Stimulated activated CD4-positive, alpha-beta T cell treated with anti-CD3 and anti-CD28 coated beads, Interleukin-12 subunit alpha, Interleukin-12 subunit beta, amount 100 ng/mL, for 48 hours (primary cell): ENCODE results near the gene ATP8B2.
A peak's percentile ranks its signal among the peaks of the same experiment; 100 is the strongest.
"Not testable (repeated sequence)": the region's sequence is repeated elsewhere in the genome, so short reads cannot be mapped to it uniquely, and the experiment has no call there.

Experiments
- DNase-seq, 3 donors: peaks; one replicate each; pipeline ENCODE4 v3.0.0-alpha.2; 2020; ENCODE audit warnings: low read depth in 2 of 3, low spot score in 1 of 3

ATP8B2 gene

DNA sequence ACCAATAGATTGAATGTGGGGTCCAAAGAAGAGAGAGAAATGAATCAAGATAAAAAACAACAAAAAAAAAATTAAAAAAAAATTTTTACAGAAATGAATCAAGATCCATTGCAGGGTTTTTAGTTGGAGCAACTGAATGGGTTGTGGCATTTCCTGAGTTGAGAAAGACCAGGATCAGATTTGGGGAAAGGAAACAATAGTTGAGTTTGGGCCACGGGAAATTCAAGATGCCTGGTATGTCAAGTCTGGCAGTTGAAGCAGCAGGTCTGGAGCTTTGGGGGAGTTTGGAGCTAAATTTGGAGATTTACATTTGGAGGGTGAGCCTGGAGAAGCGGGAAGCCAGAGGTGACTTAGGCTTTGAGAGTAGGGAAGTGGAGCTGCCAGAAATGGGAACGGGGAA, 22.6 kb downstream of the ATP8B2 start:
- DNase-seq, result no peak

DNA sequence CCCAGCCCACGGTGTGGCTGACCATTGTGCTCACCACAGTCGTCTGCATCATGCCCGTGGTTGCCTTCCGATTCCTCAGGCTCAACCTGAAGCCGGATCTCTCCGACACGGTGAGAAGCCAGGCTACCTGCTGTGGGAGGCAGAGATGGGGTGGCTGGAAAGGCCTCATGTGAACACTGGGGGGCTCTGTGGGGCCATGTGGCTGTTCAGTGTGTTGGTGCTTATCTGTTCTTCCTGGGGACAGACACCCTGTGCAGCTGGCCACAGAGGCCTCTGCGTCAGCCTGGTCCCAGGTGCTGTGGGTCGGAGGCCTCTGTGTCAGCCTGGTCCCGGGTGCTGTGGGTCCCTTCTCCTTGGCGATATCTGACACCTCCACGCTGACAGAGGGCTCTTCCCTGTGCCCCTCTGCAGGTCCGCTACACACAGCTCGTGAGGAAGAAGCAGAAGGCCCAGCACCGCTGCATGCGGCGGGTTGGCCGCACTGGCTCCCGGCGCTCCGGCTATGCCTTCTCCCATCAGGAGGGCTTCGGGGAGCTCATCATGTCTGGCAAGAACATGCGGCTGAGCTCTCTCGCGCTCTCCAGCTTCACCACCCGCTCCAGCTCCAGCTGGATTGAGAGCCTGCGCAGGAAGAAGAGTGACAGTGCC, 23.2 kb downstream of the ATP8B2 start:
- DNase-seq, result no peak

DNA sequence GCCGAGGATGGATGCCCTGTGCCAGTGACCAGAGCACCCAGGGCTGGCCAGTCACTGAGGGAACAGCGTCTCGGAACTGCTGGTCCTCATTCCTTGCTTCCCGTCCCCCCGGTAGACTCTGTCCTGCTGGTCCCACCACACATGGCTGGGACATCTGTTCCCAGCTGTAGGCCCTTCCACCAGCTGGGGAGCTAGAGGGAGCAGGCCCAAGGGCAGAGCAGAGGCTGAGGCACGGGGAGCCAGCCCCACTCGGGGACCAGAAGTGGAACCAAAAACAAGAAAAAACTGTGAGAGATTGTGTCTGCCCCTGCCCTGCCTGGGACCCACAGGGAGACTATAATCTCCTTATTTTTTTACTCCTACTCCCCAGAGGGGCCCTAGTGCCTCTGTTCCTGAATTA, 23.8 kb downstream of the ATP8B2 start:
- DNase-seq, result no peak

DNA sequence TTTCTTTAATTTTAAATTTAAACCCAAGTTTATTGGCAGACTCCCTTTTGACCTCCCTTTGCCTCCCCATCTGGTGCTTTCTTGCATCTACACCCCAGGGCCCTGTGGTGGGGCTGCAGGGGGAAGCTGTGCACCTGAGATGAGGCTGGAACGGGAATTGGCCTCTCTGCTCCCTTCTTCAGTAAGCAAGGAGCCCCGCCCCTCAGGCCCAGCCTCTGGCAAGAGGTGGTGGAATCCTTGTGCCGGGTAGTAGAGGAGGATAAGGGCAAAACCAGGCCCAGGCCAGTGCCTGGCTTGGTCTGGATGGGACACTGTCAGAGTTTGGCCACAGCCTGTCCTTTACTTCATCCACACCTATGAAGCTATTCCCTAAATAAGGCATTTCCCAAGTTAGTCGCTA, 25.1 kb downstream of the ATP8B2 start:
- DNase-seq, result no peak

DNA sequence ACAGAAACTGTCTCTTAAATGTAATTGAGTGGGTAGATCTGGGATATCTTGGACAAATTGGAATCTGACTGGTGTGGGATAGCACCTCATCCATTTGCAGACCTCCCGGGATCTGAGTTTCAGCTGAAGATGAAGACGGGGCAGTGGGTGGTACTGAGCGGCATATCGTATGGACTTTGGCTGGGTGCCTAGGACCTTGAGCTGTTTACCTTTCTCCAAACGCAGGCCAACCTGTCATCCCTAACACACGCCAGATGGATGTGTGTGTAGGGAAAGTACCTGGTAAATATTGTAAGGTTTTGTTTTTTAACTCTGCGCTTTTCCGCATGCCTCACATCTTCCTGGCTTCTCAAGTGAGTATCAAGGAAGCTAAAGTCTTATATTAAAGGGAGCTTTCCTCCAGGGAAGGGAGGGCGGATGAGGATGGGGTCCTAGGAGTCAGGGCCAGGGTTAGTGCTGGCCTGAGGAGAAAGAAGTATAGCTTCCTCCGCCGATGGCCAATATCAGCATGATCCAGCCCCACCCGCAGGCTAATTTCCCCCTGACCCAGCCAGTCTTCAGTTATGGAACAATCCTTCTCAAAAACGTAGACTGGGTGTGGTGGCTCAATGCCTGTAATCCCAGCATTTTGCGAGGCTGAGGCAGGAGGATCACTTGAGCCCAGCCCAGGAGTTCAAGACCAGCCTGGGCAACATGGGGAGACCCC, 26.2 kb downstream of the ATP8B2 start:
- DNase-seq, result no peak

DNA sequence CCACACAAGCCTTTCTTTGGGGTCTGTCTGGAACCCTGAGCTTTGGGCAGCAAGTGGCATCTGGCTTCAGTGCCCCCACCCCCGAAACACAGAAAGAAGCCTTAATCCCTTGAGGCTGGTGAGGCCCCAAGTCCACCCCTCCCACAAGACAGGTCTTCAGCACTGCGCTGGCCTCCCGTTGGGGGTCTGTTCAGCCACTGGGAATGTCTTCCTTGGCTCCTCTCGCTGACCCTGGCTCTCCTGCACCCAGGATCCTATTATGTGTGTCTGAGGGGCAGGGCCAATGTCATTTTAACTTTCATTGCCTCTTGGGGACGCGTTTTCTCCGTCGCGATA, 26.9 kb downstream of the ATP8B2 start:
- DNase-seq, result no peak

DNA sequence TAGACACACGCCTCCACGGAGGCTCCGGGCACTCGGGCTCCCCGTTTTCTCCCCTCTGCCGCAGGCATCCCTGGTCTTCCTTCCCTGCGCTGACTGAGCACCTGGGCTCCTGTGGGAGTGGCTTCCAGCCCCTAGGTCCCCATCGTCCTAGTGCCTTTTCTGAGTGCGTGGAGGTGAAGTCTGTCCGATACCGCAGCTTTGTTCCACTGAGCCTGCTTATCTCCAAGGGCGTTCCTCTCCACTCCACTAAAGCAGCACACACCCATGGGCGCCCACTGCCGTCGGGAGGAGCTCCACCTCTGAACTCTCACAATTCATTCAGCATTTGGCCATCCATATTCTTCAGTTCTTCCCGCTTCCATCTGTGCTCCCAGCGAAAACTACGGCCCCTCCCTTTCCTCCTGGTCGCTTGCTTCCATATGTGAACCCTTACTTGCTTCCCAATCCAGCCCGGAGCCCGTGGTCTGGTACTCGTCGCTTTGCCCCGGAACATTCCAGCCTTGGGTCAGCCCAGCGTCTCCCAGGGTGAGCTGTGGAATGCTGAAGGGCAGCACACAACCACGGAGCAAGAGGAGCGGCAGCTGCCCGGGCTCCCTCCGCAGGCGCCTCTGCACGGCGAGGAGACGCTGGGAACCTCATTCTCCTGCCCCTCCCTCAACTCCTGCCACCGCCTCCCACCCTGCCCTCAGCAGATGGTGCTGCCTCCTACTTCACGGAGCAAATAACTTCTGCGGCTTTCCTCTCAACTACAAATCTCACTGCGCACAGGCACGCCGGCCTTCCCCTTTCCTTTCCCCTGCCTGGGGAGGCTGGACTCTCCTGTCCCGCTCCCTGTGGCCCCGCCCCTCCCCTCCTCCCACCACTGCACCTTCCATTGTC, 27.5 kb downstream of the ATP8B2 start:
- peak in 1 of 3 donors; percentile 45 for DNase-seq

DNA sequence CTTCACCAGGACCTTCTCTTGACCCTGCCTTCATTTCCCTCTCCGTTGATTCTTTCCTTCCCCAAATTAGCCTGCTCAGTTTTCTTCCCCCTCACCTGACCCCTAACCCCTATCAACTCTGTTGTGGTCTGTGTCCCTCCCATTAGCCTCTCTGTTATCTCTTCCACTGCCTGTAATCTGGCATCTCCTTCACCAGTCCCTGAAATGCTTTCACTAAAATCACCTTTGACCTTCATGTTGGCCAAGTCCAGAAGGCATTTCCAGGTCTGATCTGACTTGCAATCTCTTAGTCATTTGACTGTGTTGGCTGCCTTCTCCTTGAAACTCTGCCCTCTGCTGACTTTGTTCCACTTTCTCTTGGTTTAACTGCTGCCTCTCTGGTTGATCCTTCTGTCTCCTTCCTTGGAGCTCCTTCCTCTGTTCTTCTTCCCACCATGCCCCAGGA, 28.2 kb downstream of the ATP8B2 start:
- DNase-seq, result no peak

DNA sequence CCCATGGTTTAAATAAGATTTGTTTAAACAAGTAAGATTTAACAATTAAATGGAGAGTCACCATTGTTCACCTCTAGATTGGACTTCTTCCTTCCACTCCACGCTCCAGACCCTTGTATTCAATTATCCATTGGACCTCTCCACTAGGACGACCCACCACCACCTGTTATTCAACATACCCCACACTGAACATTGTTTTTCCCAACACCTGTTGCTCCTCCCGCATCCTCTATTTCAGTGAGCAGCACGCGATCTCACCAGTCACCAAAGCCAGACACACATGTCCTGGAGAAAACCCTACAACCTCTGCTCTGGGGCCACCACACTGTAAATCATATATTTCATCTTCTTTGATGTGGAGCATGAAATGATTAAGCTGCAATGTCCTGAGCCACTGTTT, 28.6 kb downstream of the ATP8B2 start:
- DNase-seq, result no peak

DNA sequence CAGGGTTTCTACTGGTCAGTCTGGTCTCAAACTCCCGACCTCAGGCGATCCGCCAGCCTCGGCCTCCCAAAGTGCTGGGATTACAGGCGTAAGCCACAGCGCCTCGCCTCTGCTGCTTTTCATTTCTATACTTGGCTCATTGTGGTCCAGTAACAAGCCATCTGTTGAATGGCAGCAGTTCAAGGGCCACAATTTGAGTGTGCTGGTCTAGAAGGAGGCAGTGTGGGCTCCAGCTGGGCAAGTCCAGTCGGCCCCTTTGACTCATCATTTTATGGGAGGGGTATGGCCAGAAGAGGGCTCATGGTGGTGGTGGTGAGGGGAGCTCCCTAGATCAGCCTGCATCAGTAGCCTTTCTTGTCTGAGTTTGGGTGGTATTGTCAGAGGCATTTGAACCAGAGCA, 33.2 kb downstream of the ATP8B2 start:
- no peak for DNase-seq

DNA sequence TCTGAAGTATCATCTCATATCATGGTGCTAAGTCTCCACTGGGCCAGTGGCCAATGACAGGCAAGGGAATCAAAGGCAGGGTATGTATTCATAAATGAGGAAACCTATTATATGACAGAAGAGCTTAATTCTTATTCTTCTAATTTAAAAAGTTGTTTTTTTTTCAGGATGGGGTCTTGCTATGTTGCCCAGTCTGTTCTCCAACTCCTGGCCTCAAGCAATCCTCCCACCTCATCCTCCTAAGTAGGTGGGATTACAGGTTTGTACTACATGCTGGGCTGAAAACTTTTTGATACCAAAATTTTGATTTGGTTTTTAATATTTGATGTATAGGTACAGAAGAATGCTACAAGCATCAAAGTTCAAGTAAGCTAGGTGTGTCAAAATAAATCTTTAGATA, 35.0 kb downstream of the ATP8B2 start:
- no peak for DNase-seq

DNA sequence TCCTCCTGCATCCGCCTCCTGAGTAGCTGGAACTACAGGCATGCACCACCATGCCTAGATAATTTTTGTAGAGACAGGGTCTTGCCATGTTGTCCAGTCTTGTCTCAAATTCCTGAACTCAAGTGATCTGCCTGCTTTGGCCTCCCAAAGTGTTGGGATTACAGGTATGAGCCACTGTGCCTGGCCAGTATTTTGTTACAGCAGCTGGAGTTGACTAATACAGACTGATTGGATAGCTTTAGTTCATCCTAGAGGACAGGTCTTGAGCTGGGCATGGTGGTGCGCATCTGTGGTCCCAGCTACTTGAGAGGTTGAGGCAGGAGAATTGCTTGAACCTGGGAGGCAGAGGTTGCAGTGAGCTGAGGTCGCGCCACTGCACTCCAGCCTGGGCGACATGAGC, 35.6 kb downstream of the ATP8B2 start:
- DNase-seq, result not testable (repeated sequence)

DNA sequence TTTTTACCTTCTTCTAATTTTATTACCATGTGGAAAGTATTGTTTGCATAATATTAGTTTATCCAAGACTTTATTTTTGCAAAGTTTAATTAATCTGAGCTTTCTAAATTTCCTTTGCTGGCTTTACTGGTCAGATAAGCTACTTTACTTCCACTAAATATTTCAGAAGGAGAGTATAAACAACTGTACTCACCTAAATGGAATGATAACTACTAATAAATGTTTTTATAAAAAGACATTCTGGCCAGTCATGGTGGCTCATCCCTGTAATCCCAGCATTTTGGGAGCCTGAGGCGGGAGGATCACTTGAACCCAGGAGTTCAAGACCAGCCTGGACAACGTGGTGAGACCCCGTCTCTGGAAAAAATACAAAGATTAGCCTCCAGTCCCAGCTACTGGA, 36.0 kb downstream of the ATP8B2 start:
- DNase-seq, result no peak

DNA sequence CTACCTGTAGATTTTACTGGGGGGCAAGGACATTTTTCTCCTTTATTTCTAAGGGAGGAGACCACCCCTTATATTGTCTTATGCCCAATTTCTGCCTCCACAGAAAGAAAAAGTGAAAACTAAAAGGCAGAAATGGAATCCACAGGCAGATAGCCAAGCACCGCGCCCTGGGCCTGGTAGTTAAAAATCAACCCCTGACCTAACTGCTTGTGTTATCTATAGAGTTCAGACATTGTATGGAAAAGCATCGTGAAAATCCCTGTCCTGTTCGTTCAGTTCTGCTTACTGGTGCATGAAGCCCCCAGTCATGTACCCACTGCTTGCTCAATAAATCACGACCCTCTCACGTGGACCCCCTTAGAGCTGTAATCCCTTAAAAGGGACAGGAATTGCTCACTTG, 46.1 kb downstream of the ATP8B2 start:
- DNase-seq, result no peak

DNA sequence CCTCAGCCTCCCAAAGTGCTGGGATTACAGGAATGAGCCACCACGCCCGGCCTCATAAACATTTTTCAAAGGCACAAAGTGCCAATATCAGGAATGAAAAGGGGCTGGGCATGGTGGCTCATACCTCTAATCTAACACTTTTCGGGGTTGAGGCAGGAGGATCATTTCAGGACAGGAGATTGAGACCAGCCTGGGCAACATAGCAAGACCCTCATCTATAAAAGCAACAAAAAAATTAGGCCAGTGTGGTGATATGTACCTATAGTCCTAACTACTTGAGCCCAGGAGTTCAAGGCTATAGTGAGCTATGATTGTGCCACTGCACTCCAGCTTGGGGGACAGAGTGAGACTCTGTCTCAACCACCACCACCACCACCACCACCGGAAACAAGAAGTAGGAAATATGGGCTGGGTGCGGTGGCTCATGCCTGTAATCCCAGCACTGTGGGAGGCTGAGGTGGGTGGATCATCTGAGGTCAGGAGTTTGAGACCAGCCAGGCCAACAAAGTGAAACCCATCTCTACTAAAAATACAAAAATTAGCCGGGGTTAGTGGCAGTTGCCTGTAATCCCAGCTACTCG, 48.5 kb downstream of the ATP8B2 start:
- not testable (repeated sequence) for DNase-seq

DNA sequence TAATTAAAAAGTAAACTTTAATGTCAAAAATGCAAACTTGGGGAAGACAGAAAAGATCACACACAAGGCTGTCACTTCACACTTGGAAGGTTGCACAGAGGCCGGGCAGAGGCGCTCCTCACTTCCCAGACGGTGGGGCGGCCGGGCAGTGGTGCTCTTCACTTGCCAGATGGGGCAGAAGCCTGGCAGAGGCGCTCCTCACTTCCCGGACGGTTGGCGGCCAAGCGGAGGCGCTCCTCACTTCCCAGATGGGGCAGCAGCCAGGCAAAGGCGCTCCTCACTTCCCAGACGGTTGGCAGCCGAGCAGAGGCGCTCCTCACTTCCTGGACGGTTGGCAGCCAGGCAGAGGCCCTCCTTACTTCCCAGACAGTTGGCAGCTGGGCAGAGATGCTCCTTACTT, 54.0 kb downstream of the ATP8B2 start:
- DNase-seq, result no peak

DNA sequence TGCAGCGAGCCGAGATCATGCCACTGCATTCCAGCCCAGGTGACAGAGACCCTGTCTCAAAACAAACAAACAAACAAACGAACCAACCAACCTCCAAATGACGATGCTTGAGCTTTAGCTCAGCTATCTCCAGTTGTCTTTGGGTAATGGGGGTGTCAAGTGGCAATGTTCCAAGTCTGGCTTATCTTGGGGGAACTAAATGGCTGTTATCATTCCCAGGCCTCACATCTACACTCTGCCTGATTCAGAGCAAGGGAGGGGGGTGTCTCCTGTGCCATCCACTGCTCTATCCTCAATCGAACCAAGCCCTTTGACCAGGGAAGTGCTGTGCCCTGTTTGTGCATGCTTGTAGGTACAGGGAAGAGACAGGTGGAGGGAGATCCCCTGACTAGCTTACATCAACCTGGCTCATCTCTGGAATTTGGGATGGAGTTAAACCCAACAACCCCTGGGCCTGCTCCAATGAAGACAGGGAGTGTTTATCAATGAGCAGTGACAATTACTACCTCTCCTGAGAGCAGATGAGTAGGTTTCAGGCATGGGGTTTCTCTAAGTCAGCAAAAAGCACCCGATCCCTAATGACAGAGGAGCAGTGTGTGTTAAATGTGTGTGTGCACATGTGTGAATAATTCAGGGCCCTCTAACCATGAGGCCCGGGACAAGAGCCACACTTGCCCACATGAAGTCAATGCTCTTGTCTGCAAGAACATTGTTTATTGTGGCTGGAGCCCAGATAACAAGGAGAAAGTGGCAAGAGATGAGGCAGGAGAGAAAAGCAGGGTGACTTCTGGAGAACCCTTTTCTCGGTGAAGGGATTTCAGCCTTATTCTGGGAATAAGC, 59.5 kb downstream of the ATP8B2 start:
- no peak for DNase-seq

DNA sequence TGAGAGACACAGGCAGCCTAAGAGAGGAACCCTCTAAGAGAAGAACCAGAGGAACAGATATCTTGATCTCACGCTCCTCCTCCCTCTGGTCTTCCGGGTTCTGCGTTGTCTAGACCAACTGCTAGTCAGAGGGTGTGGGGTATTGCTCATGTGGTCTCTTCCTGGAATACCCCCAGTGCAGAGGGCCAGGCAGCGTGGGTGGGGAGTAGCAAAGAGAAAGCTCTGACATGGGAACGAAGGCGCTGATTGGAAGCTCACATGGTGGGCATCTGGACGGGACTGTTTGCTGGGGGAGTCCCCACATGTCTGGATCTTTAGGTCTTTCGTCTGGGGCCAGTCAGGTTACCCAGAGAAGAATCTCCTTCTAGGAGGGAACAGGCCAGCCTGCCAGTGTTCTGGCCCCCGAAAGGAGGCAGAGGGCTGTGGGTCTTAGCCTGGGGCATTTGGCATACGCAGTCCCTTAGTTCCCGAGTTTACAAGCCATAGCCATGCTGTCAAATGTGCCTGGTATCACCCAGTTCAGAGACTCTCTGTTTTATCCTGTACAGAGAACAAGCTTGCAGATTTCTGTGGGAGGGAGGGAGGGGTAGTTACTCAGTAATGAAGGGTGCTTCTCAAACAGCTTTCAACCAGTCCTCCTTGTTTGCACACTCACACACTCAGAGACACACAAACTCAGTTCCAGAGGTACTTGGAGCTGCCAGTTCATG, 61.5 kb downstream of the ATP8B2 start:
- peak; percentile 75 to 78 (median 76) for DNase-seq

DNA sequence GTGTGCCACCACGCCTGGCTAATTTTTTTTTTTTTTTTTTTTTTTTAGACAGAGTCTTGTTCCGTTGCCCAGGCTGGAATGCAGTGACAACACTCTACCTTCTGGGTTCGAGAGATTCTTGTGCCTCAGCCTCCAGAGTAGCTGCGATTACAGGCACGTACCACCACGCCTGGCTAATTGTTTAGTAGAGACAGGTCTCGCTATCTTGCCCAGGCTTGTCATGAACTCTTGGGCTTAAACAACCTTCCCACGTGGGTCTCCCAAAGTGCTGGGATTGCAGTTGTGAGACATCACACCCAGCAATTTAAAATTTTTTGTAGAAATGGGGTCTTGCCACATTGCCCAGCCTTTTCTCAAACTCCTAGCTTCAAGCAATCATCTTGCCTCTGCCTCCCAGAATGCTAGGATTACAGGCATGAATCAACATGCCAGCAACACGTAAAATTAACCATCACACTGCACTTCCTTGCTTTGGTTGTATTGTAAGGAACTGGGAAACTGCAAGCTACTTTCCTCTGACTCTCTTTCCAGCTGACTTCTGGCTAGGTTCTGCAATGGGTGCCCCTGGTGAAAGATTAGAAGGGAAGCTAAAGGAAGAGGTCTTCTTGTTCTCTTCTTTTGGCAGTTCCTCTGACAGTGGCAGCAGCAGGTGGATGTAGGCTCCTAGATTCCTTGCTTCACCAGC, 65.9 kb downstream of the ATP8B2 start:
- no peak for DNase-seq

DNA sequence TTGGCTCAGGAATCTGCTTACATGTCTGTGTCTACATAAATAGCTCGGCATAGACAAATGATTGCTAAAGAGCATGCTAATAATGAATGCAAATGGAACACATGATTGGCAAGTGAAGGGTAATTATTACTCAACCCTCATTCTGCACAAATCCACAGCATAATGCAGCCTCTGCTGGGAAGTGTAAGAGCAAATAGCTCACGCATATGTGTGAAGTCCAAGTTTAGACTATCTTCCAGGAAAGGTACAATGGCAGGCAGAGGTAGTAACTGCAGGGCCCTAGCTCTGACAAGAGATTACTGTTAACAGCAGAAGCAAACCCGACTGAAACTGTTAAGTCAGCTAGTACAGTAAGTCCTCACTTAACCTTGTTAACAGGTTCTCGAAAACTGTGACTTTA, 72.8 kb downstream of the ATP8B2 start:
- DNase-seq, result no peak
